Endothelial cell of umbilical vein (primary cell): ENCODE measurements around the gene UBASH3A. TPM values are rescaled to one million over a fixed set of nuclear protein-coding genes. Genes with fewer than 3 reads are reported as not detected.

Source experiments
- BruUV-seq: library from RNA; stranded (reverse); fragments of 400-500 nt; replicated peaks from 2 replicates; lab custom pipeline; 2021; lab: Mats Ljungman, UMichigan
- CTCF ChIA-PET: fragments of 300-600, 350-600 bp; sonication (Branson Sonifier 250); formaldehyde crosslinking; loops from one replicate; lab custom pipeline; 2021; ENCODE audit warnings: antibody characterized with exemption, inconsistent platforms; lab: Charles Lee
- POLR2A ChIA-PET: fragments of 300-600, 350-600 bp; sonication (Branson Sonifier 250); formaldehyde crosslinking; loops from one replicate; lab custom pipeline; 2021; ENCODE audit warnings: antibody characterized with exemption, inconsistent platforms; lab: Charles Lee
- DNase-seq: peaks from one replicate; pipeline ENCODE4 v3.0.0-alpha.2; 2011; ENCODE audit warnings: low read depth, low spot score
- FAIRE-seq: peaks from 2 replicates; lab custom pipeline; 2011; peaks lifted over from hg19 to GRCh38; lab: Jason Lieb, UNC
- H2AFZ ChIP-seq: 2 replicates; pipeline ENCODE4 v1.6.0; 2012; ENCODE audit warnings: low read depth, low read length, control low read depth, inconsistent platforms
- H3K27ac ChIP-seq: 2 replicates; pipeline ENCODE4 v1.5.1; 2011; ENCODE audit warnings: low read depth, mild to moderate bottlenecking, control low read depth, low read length, moderate library complexity; ENCODE audit not compliant: insufficient read depth
- H3K27me3 ChIP-seq, 2 experiments: 2 replicates each; pipeline versions ENCODE4 v1.6.0 to v1.6.1; 2011; ENCODE audit warnings: low read length in 2 of 2, mixed read lengths in 1 of 2; ENCODE audit not compliant: control insufficient read depth in 2 of 2, insufficient read depth in 2 of 2
- H3K36me3 ChIP-seq, 2 experiments: 2 replicates in 1 of 2; 3 replicates in 1 of 2; pipeline ENCODE4 v1.5.1; 2011; ENCODE audit warnings: low read length in 2 of 2, mild to moderate bottlenecking in 1 of 2, moderate library complexity in 1 of 2; ENCODE audit not compliant: control insufficient read depth in 2 of 2, insufficient read depth in 2 of 2; ENCODE audit errors: extremely low read depth in 1 of 2
- H3K4me1 ChIP-seq: 3 replicates; pipeline ENCODE4 v1.5.1; 2011; ENCODE audit warnings: mild to moderate bottlenecking, low read length; ENCODE audit not compliant: control insufficient read depth, insufficient read depth; ENCODE audit errors: extremely low read depth
- H3K4me2 ChIP-seq: 2 replicates; pipeline ENCODE4 v1.6.1; 2011; ENCODE audit warnings: low read length, control low read depth, mixed read lengths; ENCODE audit not compliant: insufficient read depth
- H3K4me3 ChIP-seq, 3 experiments: fragments of 200-600 bp in 1 of 3; sonication (generic), shearing (Covaris generic) in 1 of 3; replicated peaks in 1 of 3; 2 replicates each; pipeline ENCODE4 v1.5.1; 2011 to 2016; ENCODE audit warnings: control low read depth in 3 of 3, low read length in 3 of 3, mild to moderate bottlenecking in 2 of 3, inconsistent platforms in 1 of 3, low read depth in 1 of 3, moderate library complexity in 1 of 3; ENCODE audit not compliant: insufficient read depth in 1 of 3
- H3K79me2 ChIP-seq: 2 replicates; pipeline ENCODE4 v1.6.0; 2012; ENCODE audit warnings: low read length, inconsistent platforms; ENCODE audit not compliant: control insufficient read depth, insufficient read depth
- H3K9ac ChIP-seq: replicated peaks from 2 replicates; pipeline ENCODE3; 2011; ENCODE audit warnings: low read length, control low read depth; ENCODE audit not compliant: insufficient read depth; ENCODE audit errors: extremely low read depth
- H3K9me1 ChIP-seq: replicated peaks from 3 replicates; pipeline ENCODE4 v1.6.0; 2011; ENCODE audit warnings: mild to moderate bottlenecking, low read length; ENCODE audit not compliant: control insufficient read depth, insufficient read depth; ENCODE audit errors: extremely low read depth
- H3K9me3 ChIP-seq: replicated peaks from 2 replicates; pipeline ENCODE4 v1.5.1; 2012; ENCODE audit warnings: low read length, inconsistent platforms; ENCODE audit not compliant: control insufficient read depth, insufficient read depth
- H4K20me1 ChIP-seq: replicated peaks from 2 replicates; pipeline ENCODE3; 2011; ENCODE audit warnings: mild to moderate bottlenecking, low read length; ENCODE audit not compliant: control insufficient read depth, insufficient read depth; ENCODE audit errors: extremely low read depth
- CTCF ChIP-seq, 2 donors: IDR thresholded peaks; 1 replicate in 1 of 2; 2 replicates in 1 of 2; pipeline ENCODE4 v1.5.1; 2011; ENCODE audit warnings: low read length in 2 of 2, mild to moderate bottlenecking in 2 of 2, moderate library complexity in 2 of 2, control low read depth in 1 of 2, inconsistent platforms in 1 of 2, low read depth in 1 of 2; ENCODE audit not compliant: insufficient read depth in 1 of 2; ENCODE audit errors: extremely low read depth in 1 of 2
- EZH2 ChIP-seq: IDR thresholded peaks from 2 replicates; pipeline ENCODE4 v1.6.1; 2012; ENCODE audit warnings: borderline replicate concordance, low read depth, mild to moderate bottlenecking, moderate library complexity, low read length, inconsistent platforms; ENCODE audit not compliant: severe bottlenecking
- FOS ChIP-seq: IDR thresholded peaks from 2 replicates; pipeline ENCODE4 v1.6.1; 2011; ENCODE audit warnings: mild to moderate bottlenecking, low read length, moderate library complexity, borderline replicate concordance; ENCODE audit not compliant: insufficient read depth
- GATA2 ChIP-seq: IDR thresholded peaks from 2 replicates; pipeline ENCODE4 v1.7.0; 2011; ENCODE audit warnings: low read depth, mild to moderate bottlenecking, moderate library complexity, mixed read lengths, low read length; ENCODE audit not compliant: insufficient read length, insufficient read depth
- JUN ChIP-seq: IDR thresholded peaks from 2 replicates; pipeline ENCODE4 v1.6.1; 2011; ENCODE audit warnings: borderline replicate concordance, low read depth; ENCODE audit not compliant: insufficient read length, insufficient read depth
- MAX ChIP-seq: IDR thresholded peaks from 2 replicates; pipeline ENCODE4 v1.6.1; 2011; ENCODE audit not compliant: insufficient read depth, insufficient read length
- MYC ChIP-seq: IDR thresholded peaks from one replicate; pipeline ENCODE4 v1.6.1; 2011; ENCODE audit warnings: mild to moderate bottlenecking, low read depth, low read length
- POLR2A ChIP-seq: IDR thresholded peaks from 2 replicates; pipeline ENCODE4 v1.6.1; 2012; ENCODE audit warnings: low read depth, mild to moderate bottlenecking, control low read depth, low read length
- POLR2AphosphoS5 ChIP-seq: IDR thresholded peaks from 2 replicates; pipeline ENCODE4 v1.6.1; 2012; ENCODE audit warnings: low read depth, mild to moderate bottlenecking, control low read depth, low read length, moderate library complexity; ENCODE audit not compliant: insufficient read depth
- dilution Hi-C: fragments of 300-500 bp; cut with MboI; formaldehyde crosslinking; loops from one replicate; pipeline ENCODE4 v1.15.0; 2019; ENCODE audit warnings: low sequenced_read_pairs; ENCODE audit not compliant: extremely low pct_ligation_motif_present
- intact Hi-C: fragments of 100-400 bp; cut with micrococcal nuclease; formaldehyde crosslinking; loops from one replicate; pipeline ENCODE4 v1.10.0; 2022
- polyA plus RNA-seq, 4 experiments: library from polyadenylated mRNA; depleted of rRNA in 3 of 4; stranded (reverse) in 3 of 4; unstranded in 1 of 4; fragments of >200 nt; gene quantifications; 2 replicates each; pipeline versions ENCODE4 v1.2.1 to v1.2.3, GENCODE V29; 2011 to 2012; ENCODE audit warnings: missing spikeins in 1 of 4
- total RNA-seq: library from RNA; stranded (reverse); gene quantifications from 2 replicates; pipeline ENCODE4 v1.2.3, GENCODE V29; 2021

Gene UBASH3A
- total and polyA plus RNA-seq, 2 donors (not counting 3 experiments of a cell fraction or from before 2014, with no cell fraction given) = not detected

- H3K36me3 ChIP-seq = no peaks in the 10 kb centered on the region
- no peak overlapping the region for H3K9ac ChIP-seq
- H3K9me3 ChIP-seq = no peaks in the 10 kb centered on the region
- dilution Hi-C loops (no loop called here), intact Hi-C loops (no loop called here)
- H2AFZ ChIP-seq = no peak overlapping the region
- H3K27me3 ChIP-seq = no peaks in the 10 kb centered on the region
- no peak overlapping the region for H3K4me2 ChIP-seq
- ChIA-PET POLR2A (no interaction called here), CTCF (no interaction called here)
- H3K9me1 ChIP-seq = no peaks in the 10 kb centered on the region
- H3K4me3 ChIP-seq = no peak overlapping the region
- FAIRE-seq = no peak
- H3K79me2 ChIP-seq = no peaks in the 10 kb centered on the region
- BruUV-seq = no TSS peak
- no peak overlapping the region for H3K27ac ChIP-seq
- DNase-seq = no peak
- TF ChIP-seq POLR2A (no peak), GATA2 (no peak), JUN (no peak), FOS (no peak), MYC (no peak), CTCF (IDR thresholded peaks at IDR 0.05; ENCODE audit: extremely low read depth in 1 of 2, insufficient read depth in 1 of 2, low read depth in 1 of 2, low read length in 2 of 2) (no peak), EZH2 (no peak), MAX (no peak), POLR2AphosphoS5 (no peak)
- H3K4me1 ChIP-seq = no peaks in the 10 kb centered on the region
- H4K20me1 ChIP-seq = no peaks in the 10 kb centered on the region
Observed at GRCh38 chr21:42446531-42446930, 42.8 kb downstream of the UBASH3A start.
